ENCODE results near the gene UCK1. TPM values are rescaled to one million over a fixed set of nuclear protein-coding genes. Genes with fewer than 3 reads are reported as not detected.

Gene UCK1
- total and polyA plus RNA-seq, 8 donors, result 9.9 to 143 (median 31.6) TPM

GRCh38 chr9:131529597-131530545 is 1.2 kb downstream of the UCK1 start:
- DNase-seq, result no peak
- no peaks in the 10 kb centered on the region for H3K27me3 ChIP-seq
- no peak for TF ChIP-seq POLR2AphosphoS5 (IDR thresholded peaks at IDR 0.05)
- TF ChIP-seq POLR2A (IDR thresholded peaks at IDR 0.05), result no peak
- no peak for TF ChIP-seq EP300 (IDR thresholded peaks at IDR 0.05)
- TF ChIP-seq, protein P1, sequence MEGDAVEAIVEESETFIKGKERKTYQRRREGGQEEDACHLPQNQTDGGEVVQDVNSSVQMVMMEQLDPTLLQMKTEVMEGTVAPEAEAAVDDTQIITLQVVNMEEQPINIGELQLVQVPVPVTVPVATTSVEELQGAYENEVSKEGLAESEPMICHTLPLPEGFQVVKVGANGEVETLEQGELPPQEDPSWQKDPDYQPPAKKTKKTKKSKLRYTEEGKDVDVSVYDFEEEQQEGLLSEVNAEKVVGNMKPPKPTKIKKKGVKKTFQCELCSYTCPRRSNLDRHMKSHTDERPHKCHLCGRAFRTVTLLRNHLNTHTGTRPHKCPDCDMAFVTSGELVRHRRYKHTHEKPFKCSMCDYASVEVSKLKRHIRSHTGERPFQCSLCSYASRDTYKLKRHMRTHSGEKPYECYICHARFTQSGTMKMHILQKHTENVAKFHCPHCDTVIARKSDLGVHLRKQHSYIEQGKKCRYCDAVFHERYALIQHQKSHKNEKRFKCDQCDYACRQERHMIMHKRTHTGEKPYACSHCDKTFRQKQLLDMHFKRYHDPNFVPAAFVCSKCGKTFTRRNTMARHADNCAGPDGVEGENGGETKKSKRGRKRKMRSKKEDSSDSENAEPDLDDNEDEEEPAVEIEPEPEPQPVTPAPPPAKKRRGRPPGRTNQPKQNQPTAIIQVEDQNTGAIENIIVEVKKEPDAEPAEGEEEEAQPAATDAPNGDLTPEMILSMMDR (IDR thresholded peaks at IDR 0.05), result no peak

GRCh38 chr9:131528886-131529505 is 2.1 kb downstream of the UCK1 start:
- H3K4me3 ChIP-seq, result no peak overlapping the region
- H3K9me3 ChIP-seq, result no peaks in the 10 kb centered on the region
- H3K27ac ChIP-seq, result no peak overlapping the region
- peaks cover 43 to 61% (median 58%) of the 10 kb centered on the region in 4 donors for H3K36me3 ChIP-seq
- 94 to 97% (median 96%) methylated on average over 16 to 35 of the region's 35 CpGs for WGBS, 5 donors
- H3K4me1 ChIP-seq, result peaks cover 15 to 23% (median 20%) of the 10 kb centered on the region in 4 donors
- TF ChIP-seq EP300 (IDR thresholded peaks at IDR 0.05), result no peak
- DNase-seq, result no peak
- H3K27me3 ChIP-seq, result no peaks in the 10 kb centered on the region
- intact Hi-C loops (cut with DNase I; ENCODE audit: low total_unique reads), result no loop called here

More at GRCh38 chr9:131529597-131530545, 1.2 kb downstream of the UCK1 start:
- Histone ChIP-seq H3K36me3 (peaks cover 43 to 52% (median 50%) of the 10 kb centered on the region in 4 donors), H3K27ac (peak overlapping the region in 4 of 5 donors; percentile 77 to 88 (median 82)), H3K4me1 (peaks cover 15 to 28% (median 25%) of the 10 kb centered on the region in 4 donors), H3K4me3 (peak overlapping the region; percentile 71 to 100 (median 98)), H3K9me3 (no peaks in the 10 kb centered on the region)
- intact Hi-C loops (cut with DNase I; ENCODE audit: low total_unique reads), result no loop called here
- 45 to 53% (median 49%) methylated on average over 14 to 24 of the region's 24 CpGs for WGBS, 5 donors

- Histone ChIP-seq H3K27ac (no peak overlapping the region), H3K4me3 (no peak overlapping the region), H3K4me1 (peaks cover 15 to 23% (median 20%) of the 10 kb centered on the region in 4 donors), H3K36me3 (peaks cover 43 to 69% (median 66%) of the 10 kb centered on the region in 4 donors), H3K9me3 (no peaks in the 10 kb centered on the region), H3K27me3 (no peaks in the 10 kb centered on the region)
- WGBS, 5 donors, result 89 to 97% (median 92%) methylated on average over 7 of the region's 7 CpGs
- DNase-seq, result no peak
- TF ChIP-seq EP300 (IDR thresholded peaks at IDR 0.05) (no peak), POLR2AphosphoS5 (IDR thresholded peaks at IDR 0.05) (no peak)
- intact Hi-C loops (cut with DNase I; ENCODE audit: low total_unique reads), result no loop called here
Observed at GRCh38 chr9:131528186-131528585, 2.9 kb downstream of the UCK1 start.

DNA sequence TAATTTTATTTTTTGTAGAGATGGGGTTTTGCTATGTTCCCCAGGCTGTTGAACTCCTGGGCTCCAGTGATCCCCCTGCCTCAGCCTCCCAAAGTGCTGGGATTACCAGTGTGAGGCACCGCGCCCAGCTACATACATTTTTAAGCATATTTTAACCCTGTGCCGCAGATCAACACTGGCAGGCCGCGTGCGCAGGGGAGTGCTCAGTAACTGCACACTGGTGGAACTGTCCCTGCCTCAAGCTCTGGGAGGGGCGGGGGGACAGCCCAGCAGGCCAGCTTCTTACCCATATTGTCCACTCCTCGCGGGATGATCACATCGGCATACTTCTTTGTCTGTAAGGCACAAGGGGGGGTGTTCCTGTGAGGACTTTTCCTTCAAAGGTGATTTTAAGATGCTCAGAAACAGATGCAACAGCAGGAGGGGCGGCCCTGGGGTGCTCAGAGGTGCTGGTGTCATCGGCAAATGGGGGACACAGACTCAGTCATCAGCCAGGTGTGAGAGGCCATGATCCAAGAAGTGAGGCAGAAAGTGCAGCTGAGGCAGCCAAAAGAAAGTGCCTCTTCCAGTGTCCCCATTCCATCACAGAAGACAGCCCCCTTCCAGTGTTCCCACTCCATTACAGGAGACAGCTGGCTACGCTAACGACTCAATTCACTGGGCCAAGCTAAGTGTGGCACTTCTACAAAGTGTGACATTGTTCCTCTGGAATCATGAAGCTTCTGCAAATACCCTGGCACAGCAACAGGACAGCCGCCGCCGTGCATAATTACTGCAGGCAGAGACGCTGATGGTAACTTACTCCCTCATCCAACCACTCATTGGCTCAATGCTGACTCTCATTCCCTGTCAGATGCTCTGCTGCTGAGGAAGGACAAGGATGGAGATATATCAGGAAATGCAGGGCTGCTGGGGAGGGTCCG is 5.2 kb downstream of the UCK1 start:
- 88 to 93% (median 91%) methylated on average over 19 of the region's 19 CpGs for WGBS, 5 donors
- peaks cover 10 to 16% (median 13%) of the 10 kb centered on the region in 4 donors for H3K4me1 ChIP-seq
- H3K4me3 ChIP-seq, result no peak overlapping the region
- TF ChIP-seq, protein P1 (IDR thresholded peaks at IDR 0.05), result no peak
- no peak for TF ChIP-seq EP300 (IDR thresholded peaks at IDR 0.05)
- TF ChIP-seq POLR2AphosphoS5 (IDR thresholded peaks at IDR 0.05), result no peak
- TF ChIP-seq POLR2A (IDR thresholded peaks at IDR 0.05), result no peak
- no peaks in the 10 kb centered on the region for H3K27me3 ChIP-seq
- no peaks in the 10 kb centered on the region for H3K9me3 ChIP-seq
- no peak overlapping the region for H3K27ac ChIP-seq
- H3K36me3 ChIP-seq, result peaks cover 62 to 92% (median 89%) of the 10 kb centered on the region in 4 donors
- intact Hi-C loops (cut with DNase I; ENCODE audit: low total_unique reads), result no loop called here
- no peak for DNase-seq

Measured in stomach (tissue), 9 donors.